ENCODE results near the gene TERB2.

Gene TERB2, protein sequence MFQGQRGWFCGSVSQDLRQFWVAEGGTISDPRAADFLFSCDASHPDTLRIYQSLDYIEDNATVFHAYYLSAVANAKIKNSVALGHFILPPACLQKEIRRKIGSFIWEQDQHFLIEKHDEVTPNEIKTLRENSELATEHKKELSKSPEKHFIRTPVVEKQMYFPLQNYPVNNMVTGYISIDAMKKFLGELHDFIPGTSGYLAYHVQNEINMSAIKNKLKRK

DNA sequence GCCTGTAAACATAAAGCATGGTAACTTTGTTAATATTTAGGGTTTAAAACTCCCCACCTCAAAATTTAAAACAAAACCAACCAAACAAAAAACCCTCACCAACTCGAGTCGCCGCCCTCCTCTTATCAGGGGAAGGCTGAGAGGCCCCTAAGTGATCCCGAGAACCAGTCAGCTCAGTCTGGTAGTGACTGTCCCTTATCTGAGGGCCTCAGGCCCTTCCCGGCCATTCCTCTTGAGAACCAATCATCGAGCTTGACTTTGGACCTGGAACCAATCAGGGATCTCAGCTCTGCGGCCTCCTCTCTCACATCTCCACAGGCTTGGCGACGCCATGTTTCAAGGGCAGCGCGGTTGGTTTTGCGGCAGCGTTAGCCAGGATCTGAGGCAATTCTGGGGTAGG lies at the start of gene TERB2:
TERB2 (plus strand) TSS at position 300 of the 400 bp plus-strand sequence; CDS start at position 332, 32 bp downstream.
- TF ChIP-seq TEAD4 (IDR thresholded peaks at IDR 0.05) = no peak
- TF ChIP-seq MAX (IDR thresholded peaks at IDR 0.05) = no peak
- TF ChIP-seq REST (IDR thresholded peaks at IDR 0.05; ENCODE audit: low read depth) = no peak
- TF ChIP-seq, protein P1, sequence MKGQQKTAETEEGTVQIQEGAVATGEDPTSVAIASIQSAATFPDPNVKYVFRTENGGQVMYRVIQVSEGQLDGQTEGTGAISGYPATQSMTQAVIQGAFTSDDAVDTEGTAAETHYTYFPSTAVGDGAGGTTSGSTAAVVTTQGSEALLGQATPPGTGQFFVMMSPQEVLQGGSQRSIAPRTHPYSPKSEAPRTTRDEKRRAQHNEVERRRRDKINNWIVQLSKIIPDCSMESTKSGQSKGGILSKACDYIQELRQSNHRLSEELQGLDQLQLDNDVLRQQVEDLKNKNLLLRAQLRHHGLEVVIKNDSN (IDR thresholded peaks at IDR 0.05) = no peak
- no peak for TF ChIP-seq CEBPB (IDR thresholded peaks at IDR 0.05)
- no peak for TF ChIP-seq TCF12 (IDR thresholded peaks at IDR 0.05; ENCODE audit: low read depth)
- no peak for TF ChIP-seq EP300 (IDR thresholded peaks at IDR 0.05; ENCODE audit: borderline replicate concordance)
- no peak for TF ChIP-seq FOXM1 (IDR thresholded peaks at IDR 0.05; ENCODE audit: borderline replicate concordance, low read depth)
- no peak for TF ChIP-seq RAD21 (IDR thresholded peaks at IDR 0.05; ENCODE audit: low read depth)
- no peak for TF ChIP-seq NFIC (IDR thresholded peaks at IDR 0.05)
- no peak for TF ChIP-seq TAF1 (IDR thresholded peaks at IDR 0.05; ENCODE audit: low read depth)

DNA sequence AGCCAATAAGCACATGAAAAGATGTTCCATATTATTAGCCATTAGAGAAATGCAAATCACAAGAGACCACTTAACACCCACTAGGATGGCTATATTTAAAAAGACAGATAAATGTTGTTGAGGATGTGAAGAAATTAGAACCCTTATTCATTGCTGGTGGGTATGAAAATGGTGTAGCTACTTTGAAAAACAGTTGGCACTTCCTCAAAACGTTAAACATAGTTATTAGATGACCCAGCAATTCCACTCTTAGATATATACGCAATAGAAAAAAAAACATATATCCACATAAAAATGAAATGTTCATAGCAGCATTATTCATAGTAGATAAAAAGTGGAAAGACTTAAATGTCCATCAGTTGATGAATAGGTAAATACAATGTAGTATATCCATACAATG lies 47.1 kb upstream of the TERB2 start:
- TF ChIP-seq YY1 (IDR thresholded peaks at IDR 0.05; ENCODE audit: low read depth) (no peak), REST (IDR thresholded peaks at IDR 0.05; ENCODE audit: low read depth) (no peak), TEAD4 (IDR thresholded peaks at IDR 0.05) (no peak), RAD21 (IDR thresholded peaks at IDR 0.05; ENCODE audit: low read depth) (no peak), TAF1 (IDR thresholded peaks at IDR 0.05; ENCODE audit: low read depth) (no peak), TCF12 (IDR thresholded peaks at IDR 0.05; ENCODE audit: low read depth) (no peak), CEBPB (IDR thresholded peaks at IDR 0.05) (no peak)
- TF ChIP-seq, protein P1 (IDR thresholded peaks at IDR 0.05) = no peak

- TF ChIP-seq EGR1 (IDR thresholded peaks at IDR 0.05) (no peak), TAF1 (IDR thresholded peaks at IDR 0.05; ENCODE audit: low read depth) (no peak), TCF12 (IDR thresholded peaks at IDR 0.05; ENCODE audit: low read depth) (no peak), RAD21 (IDR thresholded peaks at IDR 0.05; ENCODE audit: low read depth) (no peak), MAX (IDR thresholded peaks at IDR 0.05) (no peak), NFIC (IDR thresholded peaks at IDR 0.05) (no peak), REST (IDR thresholded peaks at IDR 0.05; ENCODE audit: low read depth) (no peak), EP300 (IDR thresholded peaks at IDR 0.05; ENCODE audit: borderline replicate concordance) (no peak), FOXM1 (IDR thresholded peaks at IDR 0.05; ENCODE audit: borderline replicate concordance, low read depth) (no peak), YY1 (IDR thresholded peaks at IDR 0.05; ENCODE audit: low read depth) (no peak), TEAD4 (IDR thresholded peaks at IDR 0.05) (no peak), CREB1 (IDR thresholded peaks at IDR 0.05; ENCODE audit: low read depth) (no peak), ZBTB7A (IDR thresholded peaks at IDR 0.05; ENCODE audit: low read depth) (no peak), CEBPB (IDR thresholded peaks at IDR 0.05) (no peak)
- TF ChIP-seq, protein P1 (IDR thresholded peaks at IDR 0.05) = no peak
These were observed 45.4 kb upstream of the TERB2 start for GRCh38 chr15:44910981-44911625.

DNA sequence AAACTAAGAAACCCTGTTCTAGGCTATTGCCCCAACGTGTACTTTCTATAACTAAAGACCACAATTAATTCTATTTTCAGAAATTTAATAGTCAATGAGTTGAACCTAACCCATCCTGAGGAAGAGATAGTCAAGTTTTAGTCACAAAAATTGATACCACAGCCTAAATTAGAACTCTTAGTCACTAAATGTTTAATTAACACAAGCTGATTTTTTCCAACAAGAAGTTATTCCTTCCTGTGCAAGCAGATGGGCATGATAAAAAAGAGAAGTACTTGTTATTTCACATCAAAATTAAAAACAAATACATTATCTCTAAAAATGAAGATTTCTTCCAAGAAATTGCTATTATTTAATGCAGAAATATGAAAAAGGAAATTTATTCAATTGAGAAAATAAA lies 38.4 kb upstream of the TERB2 start:
- TF ChIP-seq CEBPB (IDR thresholded peaks at IDR 0.05) = no peak
- TF ChIP-seq, protein P1 (IDR thresholded peaks at IDR 0.05) = no peak
- no peak for TF ChIP-seq TEAD4 (IDR thresholded peaks at IDR 0.05)
- no peak for TF ChIP-seq ZBTB7A (IDR thresholded peaks at IDR 0.05; ENCODE audit: low read depth)
- no peak for TF ChIP-seq NFIC (IDR thresholded peaks at IDR 0.05)
- no peak for TF ChIP-seq TCF12 (IDR thresholded peaks at IDR 0.05; ENCODE audit: low read depth)
- no peak for TF ChIP-seq YY1 (IDR thresholded peaks at IDR 0.05; ENCODE audit: low read depth)
- TF ChIP-seq EGR1 (IDR thresholded peaks at IDR 0.05) = no peak
- TF ChIP-seq REST (IDR thresholded peaks at IDR 0.05; ENCODE audit: low read depth) = no peak
- no peak for TF ChIP-seq TAF1 (IDR thresholded peaks at IDR 0.05; ENCODE audit: low read depth)
- TF ChIP-seq MAX (IDR thresholded peaks at IDR 0.05) = no peak
- no peak for TF ChIP-seq EP300 (IDR thresholded peaks at IDR 0.05; ENCODE audit: borderline replicate concordance)
- TF ChIP-seq CREB1 (IDR thresholded peaks at IDR 0.05; ENCODE audit: low read depth) = no peak
- no peak for TF ChIP-seq RAD21 (IDR thresholded peaks at IDR 0.05; ENCODE audit: low read depth)
- no peak for TF ChIP-seq FOXM1 (IDR thresholded peaks at IDR 0.05; ENCODE audit: borderline replicate concordance, low read depth)

Measured in Ishikawa (cell line).